HG03025 (cell line): ENCODE results near the gene PGBD5.

Source experiments
- ATAC-seq: cut with Tn5 transposase; IDR thresholded peaks from one replicate; pipeline ENCODE4 v1.9.1; 2021; ENCODE audit warnings: mild to moderate bottlenecking, moderate library complexity; ENCODE audit not compliant: unreplicated experiment, low FRiP score

Gene PGBD5

GRCh38 chr1:230309646-230310177 is 116.4 kb downstream of the PGBD5 start:
- ATAC-seq, result no peak

GRCh38 chr1:230308821-230309220 is 117.3 kb downstream of the PGBD5 start:
- ATAC-seq, result no peak

- no peak for ATAC-seq
Measured at GRCh38 chr1:230308039-230308438, 118.1 kb downstream of the PGBD5 start.

GRCh38 chr1:230307213-230307612 is 118.9 kb downstream of the PGBD5 start:
- ATAC-seq, result no peak

GRCh38 chr1:230306169-230306568 is 120.0 kb downstream of the PGBD5 start:
- ATAC-seq, result no peak

GRCh38 chr1:230303822-230304221 is 122.3 kb downstream of the PGBD5 start:
- ATAC-seq, result no peak

GRCh38 chr1:230303069-230303468 is 123.1 kb downstream of the PGBD5 start:
- no peak for ATAC-seq

GRCh38 chr1:230301822-230302221 is 124.3 kb downstream of the PGBD5 start:
- ATAC-seq, result no peak

GRCh38 chr1:230301322-230301721 is 124.8 kb downstream of the PGBD5 start:
- no peak for ATAC-seq

GRCh38 chr1:230300322-230301301 is 125.5 kb downstream of the PGBD5 start:
- ATAC-seq, result no peak

GRCh38 chr1:230299191-230300006 is 126.7 kb downstream of the PGBD5 start:
- ATAC-seq, result no peak

GRCh38 chr1:230295367-230295766 is 130.8 kb downstream of the PGBD5 start:
- no peak for ATAC-seq

- no peak for ATAC-seq
Measured at GRCh38 chr1:230293390-230293700, 132.8 kb downstream of the PGBD5 start.

GRCh38 chr1:230292689-230293389 is 133.3 kb downstream of the PGBD5 start:
- ATAC-seq, result no peak

- no peak for ATAC-seq
Measured at GRCh38 chr1:230291731-230292620, 134.2 kb downstream of the PGBD5 start.

- ATAC-seq, result no peak
Measured at GRCh38 chr1:230289350-230289644, 136.8 kb downstream of the PGBD5 start.

GRCh38 chr1:230288641-230289349 is 137.3 kb downstream of the PGBD5 start:
- no peak for ATAC-seq

GRCh38 chr1:230287674-230288315 is 138.3 kb downstream of the PGBD5 start:
- no peak for ATAC-seq

GRCh38 chr1:230286890-230287269 is 139.3 kb downstream of the PGBD5 start:
- no peak for ATAC-seq
